Thyroid gland (tissue), 4 donors: ENCODE results near the gene CDK5RAP3.

ENCODE experiments used
- CTCF ChIP-seq, 6 experiments: fragments of 200-600 bp in 3 of 6; fragments of 450-650 bp in 3 of 6; sonication (generic) in 3 of 6; IDR thresholded peaks; one replicate each; pipeline ENCODE4 v1.5.1; 2016 to 2019; ENCODE audit warnings: antibody characterized with exemption in 6 of 6, mild to moderate bottlenecking in 2 of 6, inconsistent platforms in 1 of 6, moderate library complexity in 1 of 6
- POLR2A ChIP-seq, 2 donors: fragments of 450-650 bp; IDR thresholded peaks; one replicate each; pipeline ENCODE4 v1.6.1; 2017; ENCODE audit warnings: antibody characterized with exemption in 2 of 2, mild to moderate bottlenecking in 2 of 2, moderate library complexity in 1 of 2

- TF ChIP-seq POLR2A (IDR thresholded peaks at IDR 0.05) (no peak), CTCF (IDR thresholded peaks at IDR 0.05) (no peak)
These were observed 43.7 kb downstream of the CDK5RAP3 start for GRCh38 chr17:48014595-48015111.
